Pulmonary artery endothelial cell (primary cell): ENCODE measurements around the gene AKR1C2. TPM values are rescaled to one million over a fixed set of nuclear protein-coding genes. Genes with fewer than 3 reads are reported as not detected.
"Not testable (repeated sequence)": the region's sequence is repeated elsewhere in the genome, so short reads cannot be mapped to it uniquely, and the experiment has no call there.

Source experiments
- DNase-seq: peaks from one replicate; pipeline ENCODE4 v3.0.0-alpha.2; 2011; ENCODE audit warnings: low read depth, low spot score
- total RNA-seq: library from RNA; depleted of rRNA; stranded (reverse); fragments of >200 nt; gene quantifications from 2 replicates; pipeline ENCODE4 v1.2.3, GENCODE V29; 2014

The AKR1C2 gene
- total RNA-seq, 1 donor from 2014 or later = 4.0 TPM

DNA sequence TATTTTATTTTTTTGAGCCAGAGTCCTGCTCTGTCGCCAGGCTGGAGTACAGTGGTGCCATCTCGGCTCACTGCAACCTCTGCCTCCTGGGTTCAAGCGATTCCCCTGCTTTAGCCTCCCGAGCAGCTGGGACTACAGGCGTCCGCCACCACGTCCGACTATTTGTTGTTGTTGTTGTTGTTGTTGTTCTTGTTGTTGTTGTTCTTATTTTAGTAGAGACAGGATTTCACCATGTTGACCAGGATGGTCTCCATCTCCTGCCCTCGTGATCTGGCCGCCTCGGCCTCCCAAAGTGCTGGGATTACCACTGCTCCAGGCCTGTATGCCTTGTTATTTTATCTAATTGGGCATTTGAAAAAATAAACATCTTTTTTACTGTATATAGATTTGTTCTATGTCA lies 42.1 kb downstream of the AKR1C2 start:
- DNase-seq = not testable (repeated sequence)

DNA sequence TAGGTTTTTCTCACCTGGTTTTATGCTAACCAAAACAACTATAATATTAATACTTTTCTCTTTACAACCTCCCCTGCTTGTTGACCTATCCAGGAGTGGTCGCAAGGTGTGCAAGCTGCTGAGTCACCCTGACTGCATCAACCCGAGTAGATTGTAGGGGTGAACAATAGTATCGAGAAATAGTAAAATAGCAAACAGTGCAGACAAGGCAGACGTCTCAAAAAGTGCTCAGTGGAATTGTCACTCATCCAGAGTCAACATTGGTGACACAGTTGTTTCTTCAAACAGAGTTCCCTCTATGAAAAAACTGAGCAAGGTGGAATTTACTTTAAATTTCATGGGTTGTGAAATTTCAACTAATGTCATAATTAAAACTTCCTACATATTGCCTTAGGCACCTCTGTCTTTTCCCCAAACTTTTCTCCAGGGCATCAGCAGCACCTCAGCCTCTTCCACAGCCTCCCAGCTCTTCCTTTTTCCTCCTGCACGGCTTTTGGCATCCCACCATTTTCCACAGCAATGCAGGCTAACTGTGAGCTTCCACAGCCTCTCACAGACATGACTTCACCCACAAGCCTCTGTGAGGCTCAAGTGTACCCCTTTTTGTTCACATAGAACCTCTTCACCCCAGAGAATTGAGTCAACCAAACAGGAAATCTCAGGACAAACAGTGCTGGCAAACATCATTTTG lies 46.6 kb downstream of the AKR1C2 start:
- DNase-seq = not testable (repeated sequence)

DNA sequence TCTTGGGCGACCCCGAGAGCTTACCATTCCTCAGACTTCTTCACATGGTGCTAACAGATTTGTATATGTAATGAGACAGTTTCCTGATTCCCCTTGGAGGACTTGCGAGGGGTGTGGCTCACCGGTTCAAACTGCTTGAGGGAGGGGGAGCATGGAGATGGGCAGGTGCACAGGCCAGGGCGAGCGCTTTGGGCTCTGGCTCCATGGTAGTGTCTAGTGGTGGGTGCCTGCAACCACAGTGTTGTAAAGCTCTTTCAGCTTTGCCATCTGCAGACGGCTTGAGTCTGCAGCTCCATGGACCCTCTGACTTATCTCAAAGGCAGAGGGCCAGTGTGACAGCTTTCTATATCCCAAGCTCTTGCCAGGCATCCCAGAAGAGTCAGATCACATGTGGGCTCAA lies 47.6 kb downstream of the AKR1C2 start:
- not testable (repeated sequence) for DNase-seq

DNA sequence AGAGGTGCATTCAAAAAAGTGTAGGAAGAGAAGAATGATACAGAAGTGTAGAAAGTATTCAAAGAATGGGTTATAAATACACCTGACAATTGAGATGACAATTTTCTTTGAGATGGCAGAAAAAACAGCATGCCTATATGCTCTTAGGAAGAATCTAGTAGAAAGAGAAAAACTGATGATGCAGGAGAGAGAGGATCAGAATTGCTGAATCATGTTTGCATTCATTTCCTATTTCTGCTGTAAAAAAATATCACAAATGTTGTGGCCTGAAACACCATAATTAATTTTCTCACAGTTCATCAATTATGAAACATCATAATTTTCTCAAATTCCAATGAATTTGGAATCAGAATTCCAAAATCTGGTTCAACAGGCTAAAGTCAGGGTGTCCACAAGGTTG lies 50.3 kb downstream of the AKR1C2 start:
- no peak for DNase-seq

DNA sequence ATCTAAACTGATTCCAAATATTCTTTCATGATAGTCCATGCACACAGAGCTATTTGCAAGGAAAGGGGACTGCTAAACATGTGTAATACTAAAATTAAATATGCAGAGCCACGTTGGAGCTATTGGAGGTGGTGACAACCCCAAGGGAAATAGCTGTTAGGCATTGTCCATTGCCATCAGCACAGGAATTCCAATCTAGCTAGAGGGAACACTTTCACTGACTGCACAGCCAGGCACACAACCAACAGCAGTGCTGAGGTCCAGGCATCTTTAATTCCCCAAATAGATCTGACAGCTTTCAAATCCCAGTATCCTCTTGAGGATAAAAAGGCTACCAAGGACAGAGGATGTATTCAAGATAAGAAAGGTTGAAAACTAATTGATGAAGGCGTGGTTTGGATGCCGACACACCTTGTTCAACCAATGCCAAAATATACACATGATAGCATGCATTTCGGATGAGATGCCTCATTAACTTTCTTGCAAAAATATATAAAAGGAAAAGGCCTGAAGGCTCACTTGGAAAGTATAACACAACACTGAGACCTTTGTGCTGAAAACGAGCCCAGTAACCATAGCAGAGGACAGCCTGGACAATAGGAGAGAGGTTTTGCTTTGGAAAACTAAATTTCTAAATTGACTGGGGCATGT lies 52.0 kb downstream of the AKR1C2 start:
- not testable (repeated sequence) for DNase-seq

GRCh38 chr10:4947635-4948596 lies 55.7 kb downstream of the AKR1C2 start:
- no peak for DNase-seq

GRCh38 chr10:4947039-4947634 lies 56.5 kb downstream of the AKR1C2 start:
- DNase-seq = no peak

GRCh38 chr10:4945766-4946717 lies 57.6 kb downstream of the AKR1C2 start:
- no peak for DNase-seq

DNA sequence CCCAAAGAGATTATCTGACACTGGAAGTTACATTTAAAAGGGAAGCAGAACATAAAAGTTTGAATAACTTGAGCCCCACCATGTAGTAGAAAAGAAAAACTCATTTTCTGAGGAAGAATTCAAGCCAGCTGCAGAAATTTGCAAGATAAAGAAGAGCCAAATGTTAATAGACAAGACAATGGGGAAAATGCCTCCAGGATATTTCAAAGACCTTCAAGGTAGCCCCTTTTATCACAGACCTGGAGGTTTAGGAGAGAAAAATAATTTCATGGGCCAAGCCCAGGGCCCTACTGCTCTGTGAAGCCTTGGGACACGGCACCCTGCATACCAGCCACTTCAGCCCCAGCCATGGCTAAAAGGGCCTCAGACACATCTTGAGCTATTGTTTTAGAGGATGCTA lies 58.8 kb downstream of the AKR1C2 start:
- no peak for DNase-seq

DNA sequence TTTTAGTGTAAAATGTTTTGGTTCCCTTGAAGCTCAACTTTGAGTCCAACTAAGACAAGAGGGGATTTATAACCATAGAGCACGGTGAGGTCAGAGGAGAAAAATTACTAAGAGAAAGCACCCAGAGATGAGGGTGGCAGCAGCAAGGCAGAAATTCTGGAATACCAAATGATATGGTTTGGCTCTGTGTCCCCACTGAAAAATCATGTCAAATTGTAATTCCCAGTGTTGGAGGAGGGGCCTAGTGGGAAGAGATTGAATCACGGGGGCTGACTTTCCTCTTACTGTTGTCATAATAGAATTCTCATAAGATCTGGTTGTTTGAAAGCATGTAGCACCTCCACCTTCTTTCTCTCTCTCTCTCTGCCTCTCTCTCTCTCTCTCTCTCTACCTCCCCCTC lies 59.8 kb downstream of the AKR1C2 start:
- DNase-seq = no peak

DNA sequence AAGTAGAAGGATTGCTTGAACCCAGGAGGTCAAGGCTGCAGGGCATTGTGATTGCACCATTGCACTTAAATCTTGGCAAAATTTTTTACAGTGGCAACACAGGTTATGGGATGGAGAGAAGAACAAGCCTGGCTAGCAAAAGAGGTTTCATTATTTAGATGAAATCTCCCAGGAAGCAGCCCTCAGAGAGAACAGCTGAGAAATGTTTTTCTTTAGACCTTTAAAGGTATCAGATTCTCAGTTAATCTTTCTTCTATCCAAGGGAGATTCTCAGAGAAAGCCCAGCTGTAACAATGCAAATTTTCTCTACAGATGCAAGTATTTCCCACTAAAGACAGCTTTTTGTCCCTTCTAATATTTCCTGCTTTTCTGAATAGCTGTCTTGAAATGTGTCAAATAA lies 60.2 kb downstream of the AKR1C2 start:
- DNase-seq = not testable (repeated sequence)

- not testable (repeated sequence) for DNase-seq
Observed at GRCh38 chr10:4942931-4943330, 60.7 kb downstream of the AKR1C2 start.

DNA sequence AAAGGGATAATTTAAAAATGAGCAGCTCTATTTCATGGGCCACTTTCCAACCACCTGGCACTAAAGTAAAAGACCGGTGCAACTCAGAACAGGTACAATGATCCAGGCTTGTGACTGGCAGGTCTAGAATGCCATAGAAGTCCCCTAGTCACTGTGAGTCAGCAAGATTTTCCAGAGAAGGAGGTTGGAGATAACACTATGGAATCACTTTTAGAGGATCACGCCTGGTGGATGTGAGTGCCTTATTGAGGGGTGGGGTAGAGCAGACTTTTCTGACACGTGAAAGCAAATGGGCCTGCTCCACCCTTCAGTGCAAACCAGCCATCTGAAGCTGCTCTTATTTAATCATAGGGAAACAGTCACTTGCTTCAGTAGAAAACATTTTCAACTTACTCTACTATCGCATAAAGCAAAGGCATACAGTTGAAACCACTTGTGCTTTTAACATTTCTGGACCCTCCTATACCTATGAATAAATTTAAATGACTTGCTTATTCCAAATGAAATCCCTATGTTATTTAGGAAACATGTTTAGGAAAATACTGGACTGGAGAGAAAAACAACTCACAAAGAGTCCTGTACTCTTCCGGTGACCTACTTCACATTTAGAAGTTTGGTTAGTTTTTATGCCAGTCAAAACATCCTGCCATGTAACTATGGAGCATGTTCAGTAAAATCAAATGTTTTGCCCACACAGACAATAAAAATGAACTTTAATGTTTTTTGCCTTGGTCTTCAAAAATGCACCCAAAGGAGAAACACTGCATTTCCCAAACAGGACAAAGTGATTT lies 61.9 kb downstream of the AKR1C2 start:
- DNase-seq = no peak

- DNase-seq = not testable (repeated sequence)
Observed at GRCh38 chr10:4940909-4941308, 62.7 kb downstream of the AKR1C2 start.

GRCh38 chr10:4940073-4940428 lies 63.6 kb downstream of the AKR1C2 start:
- DNase-seq = not testable (repeated sequence)

GRCh38 chr10:4939224-4940072 lies 64.2 kb downstream of the AKR1C2 start:
- no peak for DNase-seq
